Measurements from ENCODE around the gene RALGAPA2.

DNA sequence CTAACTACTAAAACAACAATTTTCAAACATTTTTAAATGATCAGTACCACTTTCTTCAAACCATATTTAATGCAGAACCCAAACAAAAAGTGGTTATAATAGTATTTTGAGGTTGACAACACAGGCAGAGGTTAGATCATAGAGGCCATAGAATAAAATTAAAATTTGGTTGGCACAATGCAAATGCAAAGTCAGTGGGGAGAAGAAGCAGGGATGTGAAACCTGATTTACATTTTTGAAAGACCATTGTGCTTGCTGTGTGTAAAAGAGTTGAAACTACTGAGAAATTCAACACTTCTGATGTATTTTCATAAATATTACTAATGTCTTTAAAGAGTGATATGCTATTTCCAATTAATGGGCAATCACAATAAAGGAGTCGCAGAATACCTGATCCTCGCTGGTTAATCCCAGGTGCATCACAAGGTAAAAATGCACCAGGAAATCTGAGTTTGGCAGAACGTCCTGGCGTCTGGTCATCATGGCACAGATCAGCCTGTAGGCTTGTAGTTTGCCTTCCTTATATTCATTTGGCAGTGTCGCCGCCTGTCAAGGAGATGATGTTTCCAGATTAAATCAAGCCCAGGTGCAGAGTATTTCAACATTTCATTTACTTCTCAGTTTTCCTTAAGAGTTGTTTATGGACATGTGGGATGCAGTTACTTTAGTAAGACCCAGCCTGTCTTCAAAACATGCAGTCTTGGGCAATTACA lies 141.2 kb downstream of the RALGAPA2 start:
- TF ChIP-seq CTCF (IDR thresholded peaks at IDR 0.05), result no peak
- no peak for TF ChIP-seq CHD2 (IDR thresholded peaks at IDR 0.05; ENCODE audit: low read length, partially characterized antibody)
- TF ChIP-seq HOXA7 (CRISPR knock-in tag; IDR thresholded peaks at IDR 0.05), result no peak
- TF ChIP-seq POLR2A (IDR thresholded peaks at IDR 0.05; ENCODE audit: low read length), result no peak
- no peak for TF ChIP-seq EHF (CRISPR knock-in tag; IDR thresholded peaks at IDR 0.05)
- TF ChIP-seq SREBF2 (IDR thresholded peaks at IDR 0.05), result no peak
- TF ChIP-seq ESRRA (IDR thresholded peaks at IDR 0.05; ENCODE audit: borderline replicate concordance, low read length), result no peak
- TF ChIP-seq RARB (CRISPR knock-in tag; IDR thresholded peaks at IDR 0.05), result no peak
- no peak for TF ChIP-seq RAD21 (conservative IDR thresholded peaks at IDR 0.05 in 1 of 2, IDR thresholded peaks at IDR 0.05 in 1 of 2)
- TF ChIP-seq, protein P1, sequence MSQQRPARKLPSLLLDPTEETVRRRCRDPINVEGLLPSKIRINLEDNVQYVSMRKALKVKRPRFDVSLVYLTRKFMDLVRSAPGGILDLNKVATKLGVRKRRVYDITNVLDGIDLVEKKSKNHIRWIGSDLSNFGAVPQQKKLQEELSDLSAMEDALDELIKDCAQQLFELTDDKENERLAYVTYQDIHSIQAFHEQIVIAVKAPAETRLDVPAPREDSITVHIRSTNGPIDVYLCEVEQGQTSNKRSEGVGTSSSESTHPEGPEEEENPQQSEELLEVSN (IDR thresholded peaks at IDR 0.05; ENCODE audit: borderline replicate concordance, low read depth), result no peak
- TF ChIP-seq MAFK (IDR thresholded peaks at IDR 0.05; ENCODE audit: partially characterized antibody), result no peak
- no peak for TF ChIP-seq SMC3 (IDR thresholded peaks at IDR 0.05)
- TF ChIP-seq, protein P2, sequence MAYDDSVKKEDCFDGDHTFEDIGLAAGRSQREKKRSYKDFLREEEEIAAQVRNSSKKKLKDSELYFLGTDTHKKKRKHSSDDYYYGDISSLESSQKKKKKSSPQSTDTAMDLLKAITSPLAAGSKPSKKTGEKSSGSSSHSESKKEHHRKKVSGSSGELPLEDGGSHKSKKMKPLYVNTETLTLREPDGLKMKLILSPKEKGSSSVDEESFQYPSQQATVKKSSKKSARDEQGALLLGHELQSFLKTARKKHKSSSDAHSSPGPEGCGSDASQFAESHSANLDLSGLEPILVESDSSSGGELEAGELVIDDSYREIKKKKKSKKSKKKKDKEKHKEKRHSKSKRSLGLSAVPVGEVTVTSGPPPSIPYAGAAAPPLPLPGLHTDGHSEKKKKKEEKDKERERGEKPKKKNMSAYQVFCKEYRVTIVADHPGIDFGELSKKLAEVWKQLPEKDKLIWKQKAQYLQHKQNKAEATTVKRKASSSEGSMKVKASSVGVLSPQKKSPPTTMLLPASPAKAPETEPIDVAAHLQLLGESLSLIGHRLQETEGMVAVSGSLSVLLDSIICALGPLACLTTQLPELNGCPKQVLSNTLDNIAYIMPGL (CRISPR knock-in tag; IDR thresholded peaks at IDR 0.05; ENCODE audit: borderline replicate concordance), result no peak
- TF ChIP-seq BHLHE40 (IDR thresholded peaks at IDR 0.05; ENCODE audit: low read depth, low read length), result no peak
